ENCODE results near the gene CCDC97.

The CCDC97 gene

GRCh38 chr19:41299046-41299754, 10.8 kb upstream of the CCDC97 start:
- DNase-seq = no peak

GRCh38 chr19:41299755-41300089, 10.2 kb upstream of the CCDC97 start:
- peak; percentile 73 for DNase-seq

GRCh38 chr19:41300555-41300954, 9.4 kb upstream of the CCDC97 start:
- DNase-seq = no peak

- DNase-seq = peak; percentile 80
These were observed 7.2 kb upstream of the CCDC97 start for GRCh38 chr19:41302624-41303351.

GRCh38 chr19:41303954-41304353, 6.0 kb upstream of the CCDC97 start:
- DNase-seq = peak; percentile 69

- DNase-seq = no peak
These were observed 5.1 kb upstream of the CCDC97 start for GRCh38 chr19:41304706-41305483.

- DNase-seq = no peak
These were observed 3.8 kb upstream of the CCDC97 start for GRCh38 chr19:41305927-41306793.

- DNase-seq = peak; percentile 83
These were observed 2.7 kb upstream of the CCDC97 start for GRCh38 chr19:41307090-41307875.

GRCh38 chr19:41307954-41308449, 2.0 kb upstream of the CCDC97 start:
- no peak for DNase-seq

GRCh38 chr19:41308450-41309179, 1.4 kb upstream of the CCDC97 start:
- peak; percentile 92 for DNase-seq

- no peak for DNase-seq
These were observed 566 bp upstream of the CCDC97 start for GRCh38 chr19:41309180-41310032.

- no peak for DNase-seq
These were observed 1.1 kb downstream of the CCDC97 start for GRCh38 chr19:41311072-41311471.

- no peak for DNase-seq
These were observed 1.6 kb downstream of the CCDC97 start for GRCh38 chr19:41311613-41312012.

GRCh38 chr19:41316306-41316920, 6.4 kb downstream of the CCDC97 start:
- no peak for DNase-seq

- no peak for DNase-seq
These were observed 8.9 kb downstream of the CCDC97 start for GRCh38 chr19:41318696-41319499.

- no peak for DNase-seq
These were observed 9.7 kb downstream of the CCDC97 start for GRCh38 chr19:41319500-41320184.

GRCh38 chr19:41320185-41320518, 10.2 kb downstream of the CCDC97 start:
- no peak for DNase-seq

- DNase-seq = no peak
These were observed 10.6 kb downstream of the CCDC97 start for GRCh38 chr19:41320568-41320967.
